DOHH2 (cell line): Measurements from ENCODE around the gene SSB.

Experiments
- H3F3A ChIP-seq: fragments of 200-600 bp; sonication (generic), shearing (Covaris generic); 2 replicates; pipeline ENCODE4 v1.6.0; 2016; ENCODE audit warnings: antibody characterized with exemption, mild to moderate bottlenecking; ENCODE audit not compliant: control insufficient read depth, insufficient read depth
- H3K27ac ChIP-seq: fragments of 200-600 bp; sonication (generic); 2 replicates; pipeline ENCODE4 v1.5.1; 2014; ENCODE audit warnings: low read depth, mild to moderate bottlenecking, low read length, moderate library complexity
- H3K27me3 ChIP-seq: fragments of 200-600 bp; sonication (generic); 2 replicates; pipeline ENCODE4 v1.6.1; 2014; ENCODE audit warnings: mild to moderate bottlenecking, low read length, mixed read lengths; ENCODE audit not compliant: control insufficient read depth
- H3K36me3 ChIP-seq: fragments of 200-600 bp; sonication (generic); 2 replicates; pipeline ENCODE4 v1.6.1; 2014; ENCODE audit warnings: mild to moderate bottlenecking, low read length, moderate library complexity, mixed read lengths; ENCODE audit not compliant: control insufficient read depth
- H3K4me1 ChIP-seq: fragments of 200-600 bp; sonication (generic); 2 replicates; pipeline ENCODE4 v1.6.1; 2014; ENCODE audit warnings: mild to moderate bottlenecking, low read length, mixed read lengths; ENCODE audit not compliant: control insufficient read depth
- H3K4me2 ChIP-seq: fragments of 200-600 bp; sonication (generic); 2 replicates; pipeline ENCODE4 v1.6.0; 2014; ENCODE audit warnings: mild to moderate bottlenecking, low read length, moderate library complexity
- H3K4me3 ChIP-seq: fragments of 200-600 bp; sonication (generic); 2 replicates; pipeline ENCODE4 v1.5.1; 2014; ENCODE audit warnings: mild to moderate bottlenecking, low read length, mixed read lengths
- H3K79me2 ChIP-seq: fragments of 200-600 bp; sonication (generic); 2 replicates; pipeline ENCODE4 v1.6.1; 2014; ENCODE audit warnings: mild to moderate bottlenecking, low read length, mixed read lengths; ENCODE audit not compliant: control insufficient read depth
- H3K9me2 ChIP-seq: fragments of 200-600 bp; sonication (generic); replicated peaks from 2 replicates; pipeline ENCODE4 v1.6.1; 2014; ENCODE audit warnings: mild to moderate bottlenecking, low read length, mixed read lengths; ENCODE audit not compliant: control insufficient read depth
- H3K9me3 ChIP-seq: fragments of 200-600 bp; sonication (generic); 2 replicates; pipeline ENCODE4 v1.6.1; 2014; ENCODE audit warnings: antibody characterized with exemption, low read length, mixed read lengths; ENCODE audit not compliant: control insufficient read depth, insufficient read depth
- H4K20me1 ChIP-seq: fragments of 200-600 bp; sonication (generic); 2 replicates; pipeline ENCODE4 v1.6.0; 2014; ENCODE audit warnings: low read depth, mild to moderate bottlenecking, antibody characterized with exemption, low read length, moderate library complexity; ENCODE audit not compliant: control insufficient read depth, insufficient read depth
- CTCF ChIP-seq: fragments of 200-600 bp; sonication (generic); IDR thresholded peaks from one replicate; pipeline ENCODE4 v1.5.1; 2014; ENCODE audit warnings: antibody characterized with exemption, mild to moderate bottlenecking, low read depth, low read length; ENCODE audit not compliant: poor library complexity, severe bottlenecking
- EZH2phosphoT487 ChIP-seq: fragments of 200-600 bp; sonication (generic); IDR thresholded peaks from 2 replicates; pipeline ENCODE4 v1.6.1; 2017; ENCODE audit warnings: borderline replicate concordance, mild to moderate bottlenecking, antibody characterized with exemption, low read length, moderate library complexity, mixed read lengths

SSB gene

GRCh38 chr2:169834401-169834800 is 35.7 kb downstream of the SSB start:
- no peaks in the 10 kb centered on the region for H4K20me1 ChIP-seq
- TF ChIP-seq CTCF: no peak
- H3K9me3 ChIP-seq: no peaks in the 10 kb centered on the region
- peaks cover 5% of the 10 kb centered on the region; the same call in 1 of the 2 replicates for H3K36me3 ChIP-seq
- H3K27ac ChIP-seq: no peak overlapping the region
- H3K4me3 ChIP-seq: no peak overlapping the region
- no peaks in the 10 kb centered on the region for H3K27me3 ChIP-seq
- H3K9me2 ChIP-seq: no peaks in the 10 kb centered on the region
- H3F3A ChIP-seq: no peaks in the 10 kb centered on the region
- no peak overlapping the region for H3K4me2 ChIP-seq
- peaks cover 88% of the 10 kb centered on the region for H3K79me2 ChIP-seq
- H3K4me1 ChIP-seq: no peaks in the 10 kb centered on the region

- H3K79me2 ChIP-seq: peaks cover 64% of the 10 kb centered on the region
- H3K9me3 ChIP-seq: no peaks in the 10 kb centered on the region
- no peaks in the 10 kb centered on the region for H3K27me3 ChIP-seq
- H3K4me3 ChIP-seq: no peak overlapping the region
- no peaks in the 10 kb centered on the region for H3K4me1 ChIP-seq
- H3K4me2 ChIP-seq: no peak overlapping the region
- H3F3A ChIP-seq: 0 out of 2 replicates have a peak, but pooled peaks cover 3% of the 10 kb centered on the region
- no peak for TF ChIP-seq CTCF
- TF ChIP-seq EZH2phosphoT487: no peak
- peaks cover 5% of the 10 kb centered on the region; the same call in 1 of the 2 replicates for H3K36me3 ChIP-seq
- H4K20me1 ChIP-seq: no peaks in the 10 kb centered on the region
- H3K27ac ChIP-seq: no peak overlapping the region
- H3K9me2 ChIP-seq: no peaks in the 10 kb centered on the region
These were observed 40.2 kb downstream of the SSB start for GRCh38 chr2:169838743-169839489.

- no peak for TF ChIP-seq CTCF
- no peak for TF ChIP-seq EZH2phosphoT487
- Histone ChIP-seq H3K9me3 (no peaks in the 10 kb centered on the region), H3K27me3 (no peaks in the 10 kb centered on the region), H3K4me2 (no peak overlapping the region), H3K27ac (no peak overlapping the region), H3K4me3 (no peak overlapping the region), H3K4me1 (no peaks in the 10 kb centered on the region), H3K9me2 (no peaks in the 10 kb centered on the region), H3K36me3 (peaks cover 5% of the 10 kb centered on the region; the same call in 1 of the 2 replicates), H4K20me1 (no peaks in the 10 kb centered on the region), H3K79me2 (peaks cover 60% of the 10 kb centered on the region), H3F3A (0 out of 2 replicates have a peak, but pooled peaks cover 3% of the 10 kb centered on the region)
These were observed 41.5 kb downstream of the SSB start for GRCh38 chr2:169839954-169840746.
